HT-29 (cell line): ENCODE data around the gene CARD9. TPM values are rescaled to one million over a fixed set of nuclear protein-coding genes. Genes with fewer than 3 reads are reported as not detected.

ENCODE experiments used
- DNase-seq: peaks from one replicate; pipeline ENCODE4 v3.0.0-alpha.2; 2015; ENCODE audit warnings: low spot score
- total RNA-seq: library from RNA; depleted of rRNA; stranded (reverse); fragments of >200 nt; shearing (Covaris generic); gene quantifications from 2 replicates; pipeline ENCODE4 v1.2.3, GENCODE V29; 2014

The CARD9 gene
- total RNA-seq, 1 experiment from 2014 or later = 98.9 TPM

DNA sequence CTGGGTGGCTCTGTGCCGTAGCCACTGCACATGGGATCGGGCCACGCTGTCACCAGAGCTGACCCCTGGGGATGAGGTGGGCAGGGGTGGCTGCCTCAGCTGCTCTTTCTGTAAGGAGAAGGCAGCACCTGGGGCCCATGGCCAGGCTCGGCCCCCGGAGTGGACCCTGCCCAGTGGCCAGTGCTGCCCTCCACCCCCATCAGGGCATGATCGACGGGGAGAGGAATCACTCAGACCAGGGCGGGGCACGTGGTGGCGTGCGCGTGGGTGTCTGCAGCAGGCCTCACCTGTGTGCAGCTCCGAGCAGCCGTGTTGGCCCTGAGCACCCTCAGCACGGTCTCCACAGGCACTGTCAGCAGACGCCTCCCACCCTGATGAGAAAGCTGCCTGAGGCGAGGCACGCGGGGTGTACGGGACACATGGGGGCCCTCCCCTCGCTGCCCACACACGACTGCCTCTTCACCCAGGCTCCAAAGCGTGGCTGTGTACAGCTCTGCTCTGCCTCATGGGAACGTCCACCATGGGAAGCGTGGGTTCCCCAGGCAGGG, 8.6 kb upstream of the CARD9 start:
- no peak for DNase-seq

DNA sequence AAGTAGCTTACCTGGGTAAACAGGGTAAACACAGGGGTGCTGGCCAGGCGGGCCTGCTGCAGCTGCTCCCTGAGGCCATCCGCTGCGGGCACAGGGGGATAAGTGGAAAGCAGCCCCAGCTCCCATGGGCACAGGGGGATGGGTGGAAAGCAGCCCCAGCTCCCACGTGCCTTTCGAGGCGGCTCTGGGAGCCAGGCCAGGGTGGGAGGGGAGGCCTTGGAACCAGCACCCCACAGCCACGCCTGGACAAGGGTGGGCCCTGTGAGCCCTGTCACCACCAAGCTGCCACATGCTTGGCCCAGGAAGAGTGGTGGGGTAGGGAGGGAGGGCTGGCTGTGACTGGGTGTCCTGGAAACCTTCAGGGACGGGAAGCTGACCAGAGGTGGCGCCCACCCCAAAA, 7.8 kb upstream of the CARD9 start:
- DNase-seq = no peak

DNA sequence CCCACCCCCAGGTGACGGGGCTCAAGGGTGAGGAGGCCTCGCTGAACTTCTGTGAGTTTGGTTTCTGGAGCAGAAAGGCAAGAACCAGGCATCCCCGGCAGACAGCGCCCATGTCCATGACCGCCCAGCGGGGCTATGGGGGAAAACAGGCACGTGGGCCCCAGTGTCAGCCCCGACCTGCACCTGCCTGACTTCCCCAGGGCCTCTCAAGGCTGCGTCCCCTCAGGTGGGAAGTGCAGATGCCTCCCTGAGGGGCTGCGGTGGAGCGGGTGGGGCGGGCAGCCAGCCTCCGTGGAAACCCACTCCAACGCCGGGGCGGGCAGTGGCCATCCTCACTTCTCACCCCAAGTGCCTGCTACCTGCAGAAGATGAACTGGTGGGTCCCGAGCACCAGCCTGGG, 6.9 kb upstream of the CARD9 start:
- no peak for DNase-seq

DNA sequence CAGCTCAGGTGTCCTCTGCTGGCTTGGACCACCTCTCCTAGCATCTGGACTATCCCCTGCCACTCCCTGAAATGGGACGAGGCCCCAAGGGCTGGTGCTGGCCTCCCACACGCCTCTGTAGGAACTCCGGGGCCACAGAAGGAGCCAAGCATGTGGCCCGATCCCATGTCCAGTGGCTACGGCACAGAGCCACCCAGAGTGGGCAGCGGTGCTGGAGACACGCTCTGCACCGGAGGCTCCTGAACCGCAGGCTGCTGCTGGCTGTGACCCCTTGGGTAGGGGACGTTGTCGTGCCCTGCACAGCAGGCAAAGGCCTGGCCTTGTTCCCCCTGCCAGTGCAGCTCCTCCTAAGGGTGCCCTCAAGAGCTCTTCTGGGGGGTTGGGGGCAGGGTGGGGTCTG, 6.4 kb upstream of the CARD9 start:
- DNase-seq = no peak

DNA sequence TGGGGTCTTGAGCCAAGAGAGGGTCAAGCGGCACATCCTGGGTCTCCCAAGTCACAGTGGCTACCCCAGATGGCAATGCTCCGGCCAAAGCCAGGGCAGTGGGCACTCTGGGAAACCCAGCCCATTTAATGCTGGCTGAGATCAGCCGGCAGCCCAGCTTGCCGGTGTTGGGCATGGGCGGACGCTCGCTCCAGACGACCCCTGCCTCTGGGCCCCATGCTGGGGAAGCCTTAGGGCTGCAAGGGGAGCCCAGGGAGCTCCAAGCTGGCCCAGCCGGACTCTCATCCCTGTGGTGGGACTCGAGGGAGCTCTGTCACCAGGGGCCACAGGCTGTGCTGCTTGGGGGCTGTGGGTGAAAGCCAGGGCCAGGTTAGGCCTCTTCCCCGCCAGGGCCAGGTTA, 5.9 kb upstream of the CARD9 start:
- no peak for DNase-seq

DNA sequence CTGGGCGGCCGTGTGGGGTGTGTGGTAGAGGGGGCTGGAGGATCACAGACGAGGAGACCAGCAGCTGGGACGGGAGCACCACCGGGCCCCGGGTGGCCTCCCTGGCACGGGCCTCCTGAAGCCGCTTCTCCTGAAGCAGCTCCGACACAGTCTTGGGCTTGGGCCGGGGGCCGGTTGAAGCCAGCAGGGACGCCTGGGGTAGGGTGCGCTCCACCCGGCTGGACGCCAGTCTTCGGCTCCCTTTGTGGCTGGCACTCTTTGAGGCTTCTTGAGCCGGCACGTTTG, 5.5 kb upstream of the CARD9 start:
- no peak for DNase-seq

DNA sequence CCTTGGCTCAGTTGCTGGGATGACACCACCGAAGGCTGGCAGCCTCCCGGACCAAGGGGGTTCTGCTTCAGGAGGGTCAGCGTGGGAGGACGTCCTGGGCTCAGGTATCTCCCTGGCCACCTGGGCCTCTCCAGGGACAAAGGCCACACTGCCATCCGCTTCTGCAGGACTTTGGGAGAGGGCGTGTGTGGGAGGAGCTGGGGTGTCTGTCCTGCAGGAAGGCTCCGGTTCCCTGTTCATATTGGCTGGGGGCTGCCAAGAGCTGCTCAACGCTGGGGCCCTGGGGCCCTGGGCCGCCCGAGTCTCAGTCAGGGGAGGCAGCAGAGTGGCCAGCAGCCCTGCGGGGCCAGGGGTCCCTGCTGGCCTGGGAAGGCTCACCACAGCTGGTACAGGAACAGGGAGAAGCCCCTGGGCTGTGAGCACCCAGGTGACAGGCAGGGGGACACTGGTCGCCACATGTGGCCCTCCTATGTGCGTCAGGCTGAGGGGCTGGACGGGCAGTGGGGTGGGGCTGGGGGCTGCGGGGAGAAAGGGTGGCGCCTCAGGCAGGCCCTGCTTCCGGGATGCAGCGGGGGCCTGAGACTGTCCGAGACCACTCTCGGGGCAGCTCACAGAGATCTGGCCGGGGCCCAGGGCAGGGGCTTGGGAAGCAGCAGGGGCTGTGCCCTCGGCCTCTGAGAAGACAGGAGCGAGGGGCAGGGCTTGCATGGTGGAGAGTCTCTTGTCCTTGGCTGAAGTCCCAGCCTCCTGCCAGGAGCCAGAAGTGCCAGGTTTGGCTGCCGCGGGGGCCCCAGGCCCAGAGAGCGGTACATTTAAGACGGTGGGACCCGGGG, 4.9 kb upstream of the CARD9 start:
- no peak for DNase-seq

DNA sequence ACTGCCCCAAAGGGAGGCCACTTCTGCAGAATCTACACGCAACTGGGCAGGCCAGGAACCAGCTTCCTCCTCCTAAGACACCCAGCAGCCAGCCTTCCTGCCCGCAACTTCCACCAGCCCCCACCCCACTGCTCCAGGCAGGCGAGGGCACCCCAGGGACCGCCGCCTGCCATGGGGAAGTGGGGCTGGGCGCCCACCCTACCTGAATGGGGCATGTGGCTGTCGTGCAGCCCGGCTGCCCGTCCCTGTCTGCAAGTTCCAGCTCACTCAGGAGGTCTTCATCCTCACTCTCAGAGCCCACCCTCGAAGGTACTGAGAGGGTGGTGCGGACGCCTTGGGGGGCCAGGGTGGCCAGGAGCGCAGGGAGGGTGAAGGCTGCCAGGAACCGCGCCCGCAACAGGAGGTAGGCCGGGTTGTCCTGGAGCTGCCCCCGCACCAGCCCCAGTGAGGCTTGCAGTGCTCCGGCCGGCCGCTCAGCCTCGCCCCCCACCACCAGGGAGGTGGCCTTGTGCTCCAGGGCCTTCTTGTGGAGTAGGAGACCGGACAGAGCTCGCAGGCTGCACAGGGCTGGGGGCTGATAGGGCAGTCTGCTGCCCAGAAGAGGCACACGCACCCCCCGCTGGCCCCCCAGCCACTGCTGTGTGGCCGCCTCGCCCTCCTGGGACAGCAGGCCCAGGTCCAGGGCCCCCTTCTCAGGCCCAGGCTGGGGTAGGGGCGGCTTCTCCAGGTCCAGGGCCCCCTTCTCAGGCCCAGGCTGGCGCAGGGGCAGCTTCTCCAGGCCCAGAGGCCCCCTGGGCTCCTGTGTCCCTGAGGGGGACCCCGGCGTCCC, 4.1 kb upstream of the CARD9 start:
- DNase-seq = no peak

DNA sequence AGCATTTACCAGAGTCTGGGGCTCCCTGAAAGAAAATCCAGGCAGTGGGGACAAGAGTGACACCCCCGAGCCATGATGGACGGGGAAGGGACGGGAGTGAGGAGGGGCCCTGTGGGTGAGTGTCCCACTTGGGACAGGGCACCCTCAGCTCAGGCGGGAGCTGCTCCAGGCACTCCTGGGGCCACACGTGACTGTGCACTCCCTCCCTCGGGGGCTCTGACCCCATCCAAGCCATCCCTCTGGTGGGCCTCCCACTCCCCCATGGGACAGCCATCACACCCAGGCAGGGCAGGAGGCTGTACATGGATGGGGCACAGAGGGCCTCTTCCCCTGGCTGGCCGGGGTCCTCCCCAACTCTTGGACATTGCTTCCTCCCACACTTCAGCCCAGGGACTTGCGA, 3.0 kb upstream of the CARD9 start:
- DNase-seq = no peak

DNA sequence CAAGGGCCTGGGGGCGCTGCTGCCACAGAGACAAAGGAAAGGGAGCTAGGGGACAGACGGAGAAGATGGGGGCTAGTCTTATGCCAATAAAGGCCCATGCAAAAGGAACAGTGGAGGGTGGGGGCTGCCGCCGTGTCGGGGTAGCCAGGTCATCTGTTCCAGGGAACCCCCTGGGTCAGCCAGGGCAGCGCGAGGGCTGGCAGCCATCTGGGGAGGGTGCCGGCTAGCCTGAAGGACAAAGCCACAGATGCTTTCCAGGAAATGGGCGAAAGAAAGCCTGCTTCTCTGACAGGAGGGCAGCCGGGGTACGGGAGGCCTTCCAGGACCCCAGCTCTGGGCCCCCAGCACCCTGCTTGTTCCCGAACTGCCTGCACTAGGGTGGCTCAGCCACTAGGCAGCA, 1.6 kb upstream of the CARD9 start:
- DNase-seq = no peak

DNA sequence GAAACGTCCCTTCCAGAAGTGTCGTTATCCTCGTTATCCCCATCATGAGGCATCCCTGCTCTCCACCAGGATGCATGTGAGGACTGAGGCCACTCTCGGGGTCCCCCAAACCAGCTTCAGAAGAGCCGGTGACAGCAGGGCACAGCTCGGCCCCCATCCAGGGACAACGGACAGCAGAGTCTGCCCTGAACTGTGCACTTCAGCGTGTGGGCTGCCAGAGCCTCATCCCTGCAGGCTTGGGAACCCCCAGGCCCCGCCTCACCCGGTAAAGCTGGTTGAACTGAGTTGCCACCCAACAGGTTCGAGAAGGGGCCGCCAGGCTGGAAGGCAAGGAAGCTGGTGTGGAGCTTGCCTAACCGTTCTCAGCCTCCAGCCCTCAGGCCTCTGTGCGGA, 710 bp upstream of the CARD9 start:
- no peak for DNase-seq

DNA sequence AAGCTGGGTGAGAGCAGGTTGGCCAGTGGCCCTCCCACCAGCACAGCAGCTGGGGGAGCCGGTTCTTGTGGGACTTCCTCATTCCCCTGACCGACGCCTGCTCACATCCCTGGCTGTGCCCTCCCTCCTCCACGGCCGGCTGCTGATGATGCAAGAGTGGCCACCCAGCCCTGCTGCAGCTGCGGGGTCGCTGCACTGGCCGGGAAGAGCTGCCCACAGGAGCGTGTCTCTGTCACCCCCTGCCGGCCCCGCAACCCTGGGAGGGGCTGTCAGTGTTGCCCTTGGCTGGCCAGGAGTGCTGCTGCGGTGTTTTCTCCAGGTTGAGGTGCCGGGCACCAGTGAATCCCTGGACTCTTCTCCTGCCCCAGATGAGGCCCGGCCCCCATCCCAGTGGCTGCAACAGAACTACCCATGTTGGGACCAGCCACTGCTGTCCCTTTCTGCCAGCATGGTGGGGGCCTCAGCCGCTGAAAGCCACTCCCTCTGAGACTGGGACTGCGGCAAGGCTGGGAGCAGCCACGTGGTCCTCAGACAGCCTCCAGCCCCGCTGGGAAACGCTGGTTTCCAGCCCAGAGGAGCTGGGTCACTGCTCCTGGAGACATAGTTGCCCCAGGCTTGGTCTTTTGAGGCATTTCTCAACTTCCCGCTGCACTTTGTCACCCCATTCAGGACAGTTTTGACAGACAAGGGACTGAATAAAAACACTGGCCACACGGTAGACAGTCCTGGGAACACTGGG, 739 bp downstream of the CARD9 start:
- peak; percentile 91 for DNase-seq

DNA sequence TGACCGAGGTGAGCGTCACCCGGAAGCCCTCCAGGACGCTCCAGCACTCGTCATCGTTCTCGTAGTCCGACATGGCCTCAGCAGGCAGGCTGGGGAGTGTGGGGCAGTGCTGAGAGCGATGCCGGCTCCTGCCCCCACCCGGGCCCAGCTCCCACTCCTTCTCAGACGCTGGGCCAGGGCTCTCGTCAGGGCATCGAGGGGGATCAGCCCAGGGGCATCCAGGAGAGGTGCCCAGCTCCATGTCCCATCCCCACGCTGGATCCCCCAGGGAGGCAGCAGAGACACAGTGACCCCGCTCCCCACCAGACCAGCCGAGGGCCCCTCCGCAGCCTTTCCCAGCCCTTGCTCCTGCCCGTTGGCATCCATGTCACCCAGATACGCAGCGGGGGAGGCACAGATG, 1.5 kb downstream of the CARD9 start:
- no peak for DNase-seq

DNA sequence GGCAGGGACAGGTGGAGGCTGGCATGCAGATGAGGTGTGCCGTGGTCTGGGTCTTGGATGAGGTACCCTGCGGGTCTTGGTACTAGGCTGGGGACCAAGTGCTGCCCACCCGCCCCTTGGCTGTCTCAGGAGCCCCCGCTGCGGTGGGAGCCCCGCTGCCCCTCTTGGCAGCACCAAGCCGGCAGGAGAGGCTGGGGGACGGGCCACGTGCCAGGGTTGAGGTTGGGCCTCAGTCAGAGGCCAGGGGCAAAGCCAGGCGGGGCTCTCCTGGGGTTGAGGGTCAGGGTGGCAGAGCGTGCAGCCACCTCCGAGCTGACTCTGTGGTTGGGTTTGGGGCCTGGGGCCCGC, 2.0 kb downstream of the CARD9 start:
- no peak for DNase-seq

DNA sequence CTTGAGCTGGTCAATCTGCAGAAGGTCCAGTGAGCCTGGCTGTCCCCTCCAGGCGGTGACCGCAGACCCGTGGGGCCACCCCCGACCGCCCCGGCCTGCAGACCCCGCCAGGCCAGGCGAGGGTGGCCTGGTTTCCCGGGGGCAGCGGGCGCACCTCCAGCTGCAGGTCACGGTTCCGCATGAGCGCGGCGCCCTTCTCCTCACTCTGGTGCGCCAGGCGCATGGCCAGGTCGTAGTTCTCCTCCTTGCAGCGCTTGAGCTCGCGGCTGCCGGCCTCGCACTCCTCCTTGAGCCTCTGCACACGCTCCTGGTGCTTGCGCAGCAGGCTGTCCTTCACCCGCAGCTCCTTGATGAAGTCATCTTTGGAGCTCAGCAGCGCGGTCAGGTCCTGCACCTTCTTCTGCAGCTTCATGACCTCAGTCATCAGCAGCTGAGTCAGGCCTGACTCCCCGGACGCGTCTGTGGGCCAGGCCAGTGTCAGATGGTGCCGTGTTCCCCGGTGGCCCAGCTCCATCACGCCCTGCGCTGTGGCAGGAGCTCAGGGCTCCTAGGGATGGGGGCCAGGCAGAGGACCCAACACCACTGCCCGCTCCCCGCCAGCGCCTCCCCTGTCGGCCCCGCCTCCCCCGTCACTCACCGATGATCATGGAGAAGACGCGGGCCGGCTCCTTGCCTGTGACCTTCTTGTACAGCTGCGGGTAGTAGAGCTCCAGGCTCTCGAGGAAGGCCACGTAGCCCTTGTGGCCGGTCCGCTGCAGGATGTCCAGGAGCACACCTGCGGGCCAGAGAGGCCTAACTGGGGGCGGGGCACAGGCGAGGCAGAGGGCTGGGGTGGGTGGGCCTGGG, 2.6 kb downstream of the CARD9 start:
- DNase-seq = no peak

DNA sequence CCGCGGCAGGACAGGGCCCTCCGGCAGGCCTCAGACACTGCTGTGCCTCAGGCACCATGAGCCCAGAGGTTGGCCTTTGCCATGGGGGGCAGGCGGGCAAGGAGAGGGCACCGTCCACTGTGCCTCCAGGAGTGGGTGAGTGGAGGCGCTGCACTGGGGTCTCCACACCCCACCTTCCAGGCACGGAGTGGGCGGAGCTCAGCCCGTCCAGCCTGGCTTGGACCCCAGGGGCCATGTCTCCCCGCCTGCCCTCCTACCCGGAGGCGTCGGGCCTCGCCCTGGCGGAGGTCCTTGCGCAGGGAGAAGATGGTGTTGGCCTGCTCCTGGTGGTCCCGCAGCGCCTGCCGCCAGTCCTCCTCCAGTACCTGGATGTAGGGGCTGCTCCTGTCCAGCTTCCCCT, 3.4 kb downstream of the CARD9 start:
- DNase-seq = no peak

DNA sequence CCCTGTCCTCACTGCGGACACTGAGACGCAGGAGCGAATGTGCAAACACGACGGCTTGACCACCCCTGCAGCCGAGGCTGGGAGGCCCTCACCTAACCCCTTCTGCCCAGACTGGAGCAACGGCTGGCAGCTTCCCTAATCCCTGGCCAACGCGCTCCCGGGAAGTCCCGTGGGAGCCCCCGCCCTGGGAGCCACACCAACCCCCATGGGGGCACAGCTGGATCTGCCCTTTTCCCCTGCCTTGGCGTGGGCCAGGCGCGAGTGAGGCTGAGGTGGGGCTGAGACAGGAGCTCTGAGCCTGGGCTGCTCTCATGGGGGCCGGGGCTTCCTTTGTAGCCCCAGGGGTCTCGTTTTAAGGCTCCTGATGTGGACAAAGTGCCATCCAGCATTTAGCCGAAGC, 5.3 kb downstream of the CARD9 start:
- DNase-seq = no peak

DNA sequence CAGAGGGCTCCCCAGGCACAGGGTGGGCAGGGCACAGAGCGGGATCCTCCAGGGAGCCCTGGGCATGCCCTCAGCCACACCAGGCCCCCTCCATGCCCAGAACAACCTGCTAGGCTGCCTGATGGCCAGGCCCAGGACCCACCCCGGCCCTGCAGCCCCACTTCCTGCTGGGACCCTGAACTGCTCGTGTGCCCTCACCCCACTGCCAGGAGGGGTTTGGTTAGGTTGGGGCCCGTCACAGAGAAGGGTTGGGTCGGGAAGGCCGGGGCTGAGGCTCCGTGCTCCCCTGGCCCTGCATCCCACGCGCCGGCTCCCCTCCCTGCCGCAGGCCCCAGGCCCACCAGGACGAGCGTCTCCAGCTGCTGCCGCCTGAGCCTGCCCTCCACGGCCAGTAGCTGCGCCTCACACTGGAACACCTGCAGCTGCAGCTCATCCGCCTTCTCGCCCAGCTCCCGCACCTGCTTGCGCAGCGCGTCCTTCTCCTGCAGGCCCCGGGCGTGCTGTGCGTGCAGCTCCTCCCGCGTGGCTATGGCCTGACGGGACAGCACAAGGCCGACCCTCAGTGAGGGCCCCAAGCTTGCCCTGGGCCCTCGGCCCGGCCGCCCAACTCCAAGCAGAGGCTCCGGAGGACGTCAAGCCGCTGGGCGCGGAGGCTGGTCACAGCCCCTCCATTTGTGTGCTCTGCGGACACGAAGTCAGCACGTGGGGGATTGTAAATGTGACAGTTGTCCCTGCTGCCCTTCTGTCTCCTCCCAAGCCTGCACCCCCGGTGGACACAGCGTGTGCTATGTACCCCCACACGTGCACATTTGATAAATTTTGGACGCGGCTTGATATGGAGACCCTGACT, 5.9 kb downstream of the CARD9 start:
- DNase-seq = no peak

DNA sequence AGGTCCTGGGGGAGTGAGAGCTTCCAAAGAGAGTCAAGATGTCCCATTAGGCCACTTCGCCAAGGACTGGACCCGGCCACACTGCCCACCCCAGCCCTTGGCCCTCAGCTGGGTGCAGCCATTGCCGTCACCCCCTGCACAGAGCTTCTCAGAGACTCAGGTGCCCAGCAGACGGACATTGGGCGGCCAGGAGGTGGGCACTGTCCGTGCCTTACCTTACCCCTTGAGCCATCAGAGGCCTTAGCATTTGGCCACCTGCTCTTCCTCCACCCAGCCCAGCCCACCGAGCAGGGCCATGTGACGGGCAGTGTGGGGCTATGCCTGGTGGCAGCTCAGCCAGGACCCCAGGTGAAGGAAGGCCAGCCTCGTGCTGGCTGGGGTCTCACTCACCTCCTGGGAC, 6.6 kb downstream of the CARD9 start:
- DNase-seq = no peak

DNA sequence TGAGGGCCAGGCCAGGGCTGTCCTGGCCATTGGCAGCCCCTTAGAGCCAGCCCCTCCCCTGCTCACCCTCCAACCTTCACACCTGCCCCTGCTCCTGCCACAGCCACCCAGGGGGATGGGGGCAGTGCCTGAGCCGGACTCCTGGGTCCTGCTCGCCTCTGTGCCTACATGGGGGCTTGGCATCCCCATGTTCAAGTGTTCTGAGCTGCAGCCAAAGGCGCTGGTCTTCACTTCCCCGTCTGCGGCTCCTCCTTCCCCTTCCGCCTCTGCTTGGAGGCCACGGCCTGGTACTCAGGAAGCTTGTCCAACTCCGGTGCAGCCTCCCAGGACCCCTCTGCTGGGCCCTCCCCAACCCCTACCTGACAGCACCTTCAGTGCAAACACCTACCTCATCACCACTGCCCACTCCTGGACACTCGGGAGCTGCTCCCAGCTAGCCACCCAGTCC, 7.7 kb downstream of the CARD9 start:
- no peak for DNase-seq
